SKM-1 (cell line): ENCODE results near the gene HOXA13.

Experiments
- DNase-seq: peaks from one replicate; lab custom pipeline; 2025; ENCODE audit not compliant: unreplicated experiment; lab: John Stamatoyannopoulos, UW

The HOXA13 gene

DNA sequence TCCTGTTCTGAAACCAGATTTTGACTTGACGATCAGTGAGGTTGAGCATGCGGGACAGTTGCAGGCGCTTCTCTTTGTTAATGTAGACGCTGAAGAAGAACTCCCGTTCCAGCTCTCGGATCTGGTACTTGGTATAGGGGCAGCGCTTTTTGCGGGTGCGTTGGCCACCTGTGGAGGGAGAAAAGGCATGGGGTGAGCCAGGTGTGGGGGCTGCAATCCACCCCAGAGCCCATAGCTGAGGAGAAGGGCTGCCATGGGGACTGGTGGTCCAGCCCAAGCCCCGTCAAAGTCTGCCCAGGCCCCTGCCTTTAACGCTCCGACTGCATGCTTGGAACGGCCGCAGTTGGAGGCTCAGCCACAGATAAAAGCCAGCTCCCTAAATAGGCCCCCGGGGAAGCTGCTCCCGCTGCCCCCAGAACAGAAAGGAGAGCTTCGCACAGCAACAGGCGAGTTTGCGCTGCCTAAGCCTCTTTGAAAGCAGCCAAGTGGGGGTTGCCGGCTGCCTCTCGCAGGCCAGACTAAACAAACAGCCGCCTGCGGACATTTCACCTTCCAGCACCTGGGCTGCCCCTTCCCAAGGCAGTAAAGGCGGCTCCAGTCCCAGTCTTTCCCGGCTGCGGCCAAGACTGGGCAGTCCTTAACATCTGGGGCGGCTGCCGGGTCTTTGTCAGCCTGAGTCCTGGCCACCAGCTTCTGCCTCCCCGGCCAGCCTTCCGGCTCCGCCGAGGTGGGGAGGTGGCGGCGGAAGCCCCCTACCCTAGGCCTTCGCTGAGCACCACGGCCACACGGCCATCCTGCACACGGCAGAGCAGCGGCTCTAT, 16.8 kb downstream of the HOXA13 start:
- no peak for DNase-seq

DNA sequence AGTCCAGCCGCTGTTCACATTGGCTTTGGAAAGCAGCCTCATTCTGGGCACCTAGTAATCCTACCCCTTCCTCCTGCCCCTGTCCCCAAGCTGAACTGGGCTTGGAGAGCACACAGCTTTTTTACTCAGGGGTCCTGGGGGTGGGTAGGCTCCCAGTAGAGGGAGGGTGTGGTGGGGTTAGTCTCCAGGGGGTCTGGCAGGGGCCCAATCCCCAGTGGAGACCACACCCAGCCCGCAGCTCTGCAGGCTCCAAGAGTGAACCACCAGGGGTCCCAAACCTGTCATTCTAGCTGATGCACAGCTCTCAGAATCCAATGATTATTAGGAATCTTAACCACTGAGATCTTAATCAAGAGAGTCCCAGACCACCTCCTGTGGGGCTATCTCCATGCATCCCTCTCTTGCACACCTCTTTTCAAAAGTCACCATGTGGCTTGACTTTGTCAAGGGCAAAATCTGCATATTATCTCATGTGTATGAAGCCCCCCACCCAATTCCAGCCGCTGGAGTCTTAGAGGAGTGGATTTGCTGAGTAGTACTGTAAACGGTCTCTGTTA, 17.5 kb downstream of the HOXA13 start:
- no peak for DNase-seq

DNA sequence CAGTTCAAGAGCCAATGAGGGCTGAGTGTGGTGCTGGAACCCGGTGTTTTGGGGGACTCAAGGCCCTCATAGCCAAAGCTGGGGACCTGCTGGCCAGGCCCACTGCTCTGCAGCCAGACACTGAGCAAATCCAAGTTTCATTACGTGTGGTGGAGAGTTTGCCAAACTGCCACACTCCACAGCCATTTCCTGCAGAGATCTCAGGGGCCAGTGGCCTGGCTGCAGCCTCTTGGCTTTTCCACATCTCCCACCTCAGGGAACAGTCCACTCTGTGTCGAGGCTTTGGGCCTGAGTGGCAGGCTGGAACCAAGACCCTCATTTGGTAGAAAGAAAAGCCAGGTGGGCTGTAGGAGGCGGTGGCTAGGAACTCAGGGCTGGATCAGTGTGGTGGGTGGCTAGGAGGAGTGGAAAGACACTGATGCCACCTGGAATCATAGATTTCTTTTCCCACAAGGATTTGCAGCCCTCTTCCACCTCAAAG, 18.1 kb downstream of the HOXA13 start:
- no peak for DNase-seq

DNA sequence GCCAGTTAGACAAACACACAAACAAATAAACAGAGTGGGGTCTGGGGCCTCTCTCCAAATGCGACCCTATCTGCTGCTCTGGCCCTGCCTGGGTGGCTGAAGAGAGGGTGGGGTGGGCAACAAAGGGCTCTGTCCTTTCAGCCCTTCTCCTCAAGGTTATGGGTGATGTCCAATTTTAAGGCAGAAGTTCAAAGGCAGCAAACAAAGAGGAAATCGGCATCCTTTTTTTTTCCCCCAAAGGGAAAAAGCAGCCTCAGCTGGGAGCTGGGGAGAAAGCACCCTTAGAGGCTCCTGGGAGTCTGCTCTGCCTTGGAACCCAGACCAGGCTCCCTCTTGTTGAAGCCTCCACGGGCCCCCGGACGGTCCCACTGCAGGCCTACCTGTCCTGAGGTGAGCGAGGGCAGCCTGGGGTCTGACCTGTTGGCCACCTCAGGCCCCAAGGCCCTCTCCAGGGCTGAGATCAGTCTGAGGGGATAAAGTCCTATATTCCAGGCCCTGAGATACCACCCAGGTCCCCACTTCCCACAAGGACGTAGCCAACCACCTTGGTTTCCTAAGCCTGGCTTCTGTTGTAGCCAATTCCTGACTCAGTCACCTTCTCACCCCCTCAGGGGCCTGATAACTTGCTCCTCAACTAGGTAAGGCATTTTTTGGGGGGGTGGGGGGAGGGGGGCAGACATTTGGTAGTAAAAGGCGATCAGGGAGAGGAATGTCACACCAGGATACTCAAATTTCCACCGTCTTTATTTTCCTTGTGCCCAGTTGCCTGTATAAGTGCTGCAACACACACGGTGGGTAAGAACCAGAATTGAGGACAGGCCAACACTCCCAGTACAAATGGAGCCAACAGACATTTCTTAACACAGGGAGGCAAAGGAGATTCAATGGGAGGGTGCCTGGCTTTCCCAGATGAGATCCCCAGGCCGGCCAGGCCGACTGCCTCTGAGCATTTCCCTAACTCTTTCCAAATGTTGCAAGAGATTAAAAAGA, 19.2 kb downstream of the HOXA13 start:
- no peak for DNase-seq

DNA sequence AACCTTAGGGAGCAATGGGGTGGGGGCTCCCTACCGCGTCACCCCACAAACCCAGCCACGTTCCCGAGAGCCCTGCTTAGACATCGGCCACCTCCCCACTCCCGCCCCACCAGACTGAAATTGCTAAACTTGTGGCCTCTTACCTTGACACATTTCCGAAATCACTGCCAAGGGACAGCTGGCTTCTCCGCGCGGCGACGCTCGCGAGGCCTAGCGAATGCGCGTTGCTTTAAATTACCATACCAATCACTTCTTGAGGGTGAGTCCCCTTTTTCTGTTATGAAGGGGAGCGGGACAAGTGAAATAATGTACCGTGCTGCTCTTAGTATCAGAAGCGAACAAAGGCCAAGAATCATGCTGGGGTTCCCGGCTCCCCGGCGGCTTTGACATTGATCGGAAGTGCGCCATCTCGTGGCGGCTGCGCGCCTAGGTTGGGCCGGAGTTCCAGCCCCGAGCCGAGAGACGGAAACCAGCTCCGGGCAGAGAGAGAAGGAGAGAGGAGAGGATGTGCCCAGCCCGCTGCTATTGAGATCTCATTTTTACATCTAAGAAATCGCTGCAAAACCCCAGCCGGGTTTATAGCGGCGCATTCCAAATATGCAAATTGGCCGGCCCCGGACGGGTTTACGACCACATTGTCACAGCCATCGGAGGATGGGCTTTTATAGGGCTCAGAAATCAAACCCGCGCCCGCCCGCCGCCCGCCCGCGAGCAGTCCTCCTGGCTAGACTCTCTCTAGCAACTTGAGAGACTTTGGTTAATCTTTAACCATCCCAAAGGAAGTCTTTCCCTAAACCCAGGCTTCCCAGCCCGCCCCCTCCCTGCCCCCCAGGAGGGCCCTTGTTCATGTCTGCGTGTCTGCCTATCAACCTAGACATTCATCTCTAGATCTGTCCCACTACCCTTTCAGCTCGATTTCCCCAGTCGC, 20.1 kb downstream of the HOXA13 start:
- DNase-seq, result no peak

DNA sequence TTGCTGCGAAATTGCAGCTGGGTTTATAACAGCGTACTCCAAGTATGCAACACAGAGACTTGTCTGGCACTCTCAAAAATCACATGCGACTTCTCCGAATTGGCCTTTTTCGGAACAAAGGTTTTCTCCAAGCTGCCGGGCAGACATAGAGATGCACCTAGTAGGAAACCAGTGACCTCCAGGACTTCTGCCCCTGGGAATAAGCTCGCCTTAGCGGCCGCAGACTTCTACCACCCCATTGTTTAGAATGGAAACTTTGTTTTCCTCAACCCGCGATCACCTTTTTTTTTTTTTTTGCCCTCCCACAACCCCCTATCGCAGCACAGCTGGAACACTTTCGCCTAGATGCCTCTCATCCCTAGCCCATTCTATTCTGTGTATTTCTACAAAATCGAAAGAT, 20.9 kb downstream of the HOXA13 start:
- DNase-seq, result no peak

DNA sequence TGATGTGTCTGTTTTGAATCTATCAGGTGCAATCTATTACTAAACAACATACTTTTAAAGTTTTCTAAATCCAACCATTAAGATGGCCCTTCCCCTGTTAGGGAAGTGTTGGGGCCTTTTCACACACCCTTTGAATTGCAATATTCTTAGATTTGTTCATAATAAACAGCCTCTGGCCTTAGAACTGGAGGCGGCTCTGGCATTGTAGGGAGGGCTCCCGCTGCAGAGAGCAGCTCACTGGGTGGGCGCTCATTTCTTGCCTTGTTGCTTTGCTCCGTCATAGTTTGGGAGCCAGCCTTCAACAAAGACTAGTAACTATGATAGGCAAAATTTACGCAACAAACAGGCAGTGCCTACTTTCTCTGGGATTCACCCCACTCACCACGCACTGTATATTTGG, 21.5 kb downstream of the HOXA13 start:
- DNase-seq, result no peak

DNA sequence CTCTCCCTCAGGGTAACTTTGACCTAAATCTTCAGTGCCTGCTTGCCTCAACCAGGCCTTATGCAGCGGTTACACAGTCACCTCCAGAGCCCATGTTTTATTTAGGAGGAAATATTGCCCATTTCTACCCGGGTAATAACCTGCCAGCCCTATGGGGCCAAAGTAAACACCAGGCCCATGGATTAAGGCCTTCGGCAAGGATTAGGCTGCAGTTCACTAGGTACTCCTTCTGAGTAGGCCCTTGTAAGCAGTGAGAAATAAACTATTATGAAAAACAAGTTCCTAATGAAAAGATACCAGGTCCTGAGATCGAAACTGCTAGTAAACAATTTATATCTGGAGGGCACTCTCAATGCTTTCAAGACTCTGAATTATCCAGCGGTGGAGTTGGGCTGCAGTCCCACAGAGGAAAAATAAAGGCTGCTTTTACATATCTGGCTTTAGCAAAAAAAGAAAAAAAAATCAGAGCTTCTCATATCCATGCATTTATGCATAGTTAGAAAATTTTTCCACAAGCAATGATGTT, 22.0 kb downstream of the HOXA13 start:
- no peak for DNase-seq

DNA sequence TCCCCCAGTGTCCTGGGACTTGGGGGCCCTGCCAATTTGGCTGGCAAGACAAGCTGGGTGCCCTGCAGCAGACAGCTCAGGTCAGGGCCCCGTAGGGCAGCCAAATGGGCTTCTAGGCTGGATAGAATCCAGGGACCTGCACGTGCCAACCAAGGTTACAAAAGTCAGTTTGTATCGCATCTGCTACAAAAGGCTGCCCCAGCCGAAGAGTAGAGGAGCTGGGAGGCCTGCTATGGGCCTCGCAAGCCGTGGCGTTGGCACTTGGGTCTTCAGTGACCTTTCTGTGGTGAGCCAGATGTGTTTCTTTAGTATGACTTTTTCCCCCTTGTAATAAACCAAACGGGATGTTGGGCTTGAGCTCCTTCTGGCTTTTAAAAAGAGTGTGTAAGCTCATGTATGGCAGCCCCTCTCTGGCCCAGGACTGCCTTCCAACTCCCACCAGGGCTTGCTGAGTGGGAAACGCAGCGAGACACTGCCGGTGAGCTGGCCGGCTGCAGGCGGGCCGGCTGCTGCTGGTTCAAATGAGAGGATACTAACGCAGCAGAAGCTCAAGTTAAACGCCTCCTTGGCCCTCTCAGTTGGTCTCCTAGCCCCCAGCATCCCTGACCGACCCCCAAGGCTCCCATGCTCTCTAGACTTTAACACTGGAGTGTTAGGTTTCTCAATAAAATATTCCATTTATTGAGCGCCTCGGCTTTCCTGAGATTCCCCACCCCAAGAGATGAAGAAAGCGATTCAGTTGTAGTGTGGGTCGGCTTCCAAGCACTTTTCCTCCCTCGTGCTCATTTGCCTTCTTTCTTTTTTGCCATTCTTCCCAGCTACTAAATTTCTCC, 22.7 kb downstream of the HOXA13 start:
- no peak for DNase-seq

DNA sequence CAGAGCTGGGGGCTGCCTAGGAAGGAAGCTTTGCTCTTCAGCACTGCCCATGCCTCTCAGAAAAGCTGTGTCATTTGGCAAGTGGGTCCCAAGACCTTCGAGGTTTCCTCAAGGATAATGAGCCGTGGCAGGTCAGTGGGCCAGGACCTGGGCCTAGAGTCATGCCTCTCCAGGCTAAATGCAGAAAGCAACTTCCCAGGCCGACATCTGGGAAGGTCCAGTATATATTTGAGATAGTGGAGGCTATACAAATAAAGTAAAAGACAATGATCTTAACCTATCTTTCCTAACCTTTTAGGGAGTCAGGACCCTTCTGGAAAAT, 23.4 kb downstream of the HOXA13 start:
- DNase-seq, result no peak

DNA sequence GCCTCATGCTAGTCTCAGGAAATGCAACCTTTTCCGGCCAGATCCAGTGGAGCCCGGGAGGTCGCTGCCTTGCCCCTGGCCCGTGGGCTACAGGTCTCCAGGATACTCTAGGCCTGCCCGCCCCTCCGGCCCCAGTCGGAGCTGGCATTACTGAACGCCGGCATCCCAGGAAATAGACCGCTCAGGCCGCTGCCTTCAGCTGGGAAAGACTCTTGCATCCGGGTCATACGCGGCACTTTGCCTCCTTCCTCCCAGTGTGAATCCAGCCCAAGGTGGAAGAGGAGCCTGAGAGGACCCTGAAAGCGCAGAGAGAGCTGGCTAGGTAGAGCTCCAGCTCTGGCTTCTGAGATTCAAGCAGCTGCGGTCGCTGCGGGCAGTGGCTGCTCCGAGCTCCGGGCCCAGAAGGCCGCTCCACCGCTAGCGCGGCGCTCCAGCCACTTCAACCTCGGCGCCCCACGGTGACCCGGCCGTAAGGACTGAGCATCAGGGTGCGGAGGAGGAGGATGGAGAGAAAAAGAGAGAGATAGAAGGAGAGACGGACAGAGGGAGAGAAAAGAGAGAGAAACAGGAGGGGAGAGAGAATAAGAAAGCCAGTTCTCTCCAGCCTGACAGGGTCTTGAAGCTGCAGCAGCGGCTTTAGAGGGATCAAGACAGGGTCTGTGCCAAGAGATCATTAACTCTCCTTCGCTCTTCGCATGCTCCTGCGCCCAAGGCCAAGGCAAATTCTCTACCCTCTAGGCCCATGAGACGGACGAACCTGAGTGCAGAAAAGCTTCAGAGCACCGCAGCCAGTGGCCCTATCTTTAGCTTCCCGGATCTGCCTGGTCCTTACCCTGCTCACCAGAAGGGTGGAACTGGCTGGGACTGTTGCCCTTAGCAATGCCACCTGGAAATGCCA, 24.0 kb downstream of the HOXA13 start:
- DNase-seq, result no peak

DNA sequence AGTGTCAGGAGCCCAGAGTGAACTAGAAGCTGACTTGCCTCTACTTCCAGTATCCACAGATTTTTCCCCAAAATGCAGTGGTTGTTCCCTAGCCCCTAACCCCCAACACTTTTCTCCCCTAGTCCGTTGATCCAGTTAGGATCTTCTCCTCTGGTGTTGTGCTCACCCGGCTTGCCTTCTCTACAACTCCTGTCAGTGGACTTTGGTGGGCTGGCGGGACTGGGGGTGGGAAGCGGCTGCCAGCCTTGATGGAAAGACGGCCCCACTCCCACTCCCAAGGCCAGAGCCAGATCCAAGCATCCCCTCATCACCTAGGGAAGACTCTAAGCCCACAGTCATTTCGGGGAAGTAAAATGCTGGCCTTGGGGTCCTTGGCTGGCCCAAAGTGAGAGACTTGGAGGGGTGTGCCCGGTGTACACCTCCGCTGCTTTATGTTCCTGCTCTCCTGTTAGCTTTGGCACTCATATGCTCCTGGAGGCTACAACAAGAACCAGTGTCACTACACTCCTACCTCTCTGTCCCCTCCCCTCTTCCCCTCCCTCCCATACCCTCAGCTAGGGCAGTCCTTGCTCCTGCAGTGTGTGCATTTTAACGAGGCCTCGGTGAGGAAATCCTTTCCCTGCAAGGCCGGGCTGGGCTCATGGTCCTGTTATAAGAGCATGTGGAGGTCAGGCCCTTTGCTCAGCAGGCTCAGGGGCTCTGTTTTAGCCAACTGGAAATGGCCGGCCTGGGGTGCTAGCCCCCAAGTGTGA, 24.8 kb downstream of the HOXA13 start:
- DNase-seq, result no peak

DNA sequence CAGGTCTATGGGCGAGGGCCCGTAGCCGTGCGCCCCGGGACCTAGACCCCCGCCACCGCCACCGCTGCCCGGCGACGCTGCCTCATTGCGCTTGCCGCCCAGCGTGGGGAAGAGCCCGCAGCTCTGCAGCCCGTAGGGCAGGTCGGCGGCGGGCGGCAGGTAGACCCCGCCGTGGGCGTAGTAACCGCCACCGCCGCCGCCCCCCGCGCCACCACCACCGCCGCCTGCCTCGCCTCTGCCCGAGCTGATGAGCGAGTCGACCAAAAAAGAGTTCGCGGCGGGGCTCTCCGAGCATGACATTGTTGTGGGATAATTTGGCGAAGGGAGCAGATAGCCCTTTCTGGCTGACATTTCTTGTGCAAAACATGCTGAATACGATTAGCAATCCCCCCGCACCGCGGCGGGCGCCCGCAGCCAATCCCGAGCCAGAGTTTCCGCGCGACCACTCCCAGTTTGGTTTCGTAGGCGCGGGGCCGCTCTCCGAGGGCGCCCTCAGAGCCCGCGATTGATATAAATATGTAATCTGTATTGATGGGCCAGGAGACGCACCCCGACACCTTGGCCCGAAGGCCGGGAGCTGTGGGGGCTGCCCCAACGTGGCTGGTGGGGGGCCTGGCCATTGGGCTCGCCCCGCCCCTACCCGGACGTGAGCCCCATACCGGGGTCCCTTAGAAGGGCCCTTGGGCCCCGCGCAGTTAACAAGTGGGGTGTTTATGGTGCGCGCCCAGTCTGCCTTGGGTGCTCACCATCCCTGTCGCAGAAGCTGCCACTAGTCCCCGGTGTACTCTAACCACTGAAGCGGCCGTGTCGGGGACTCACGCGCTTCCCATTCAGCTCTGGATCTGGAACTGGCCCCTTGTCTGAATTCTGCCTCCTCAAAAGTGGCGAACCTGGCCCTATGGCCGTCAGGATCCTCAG, 25.7 kb downstream of the HOXA13 start, which contains the start of gene HOXA10:
HOXA10 (minus strand) TSS at position 365 of the 918 bp plus-strand sequence; CDS start at position 351, 14 bp downstream.
- no peak for DNase-seq

DNA sequence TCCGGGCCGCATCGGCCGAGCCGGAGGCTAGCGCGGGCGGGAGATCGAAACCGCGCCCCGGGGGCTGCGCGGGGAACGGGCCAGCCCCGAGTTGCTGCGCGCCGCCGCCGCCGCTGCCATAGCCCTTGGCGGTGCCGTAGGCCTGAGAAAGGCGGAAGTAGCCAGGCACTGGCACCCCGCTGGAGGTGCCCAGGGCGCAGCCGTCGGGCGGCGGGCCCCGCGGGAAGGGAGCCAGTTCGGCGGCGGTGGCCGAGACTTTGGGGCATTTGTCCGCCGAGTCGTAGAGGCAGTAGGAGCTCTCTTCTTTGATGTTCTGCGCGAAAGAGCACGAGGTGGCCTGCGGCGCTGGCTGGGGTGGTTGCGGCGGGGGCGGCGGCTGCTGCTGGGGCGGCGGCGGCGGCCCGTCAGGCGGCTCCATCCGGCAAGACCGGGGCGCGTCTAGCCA, 26.4 kb downstream of the HOXA13 start:
- no peak for DNase-seq

DNA sequence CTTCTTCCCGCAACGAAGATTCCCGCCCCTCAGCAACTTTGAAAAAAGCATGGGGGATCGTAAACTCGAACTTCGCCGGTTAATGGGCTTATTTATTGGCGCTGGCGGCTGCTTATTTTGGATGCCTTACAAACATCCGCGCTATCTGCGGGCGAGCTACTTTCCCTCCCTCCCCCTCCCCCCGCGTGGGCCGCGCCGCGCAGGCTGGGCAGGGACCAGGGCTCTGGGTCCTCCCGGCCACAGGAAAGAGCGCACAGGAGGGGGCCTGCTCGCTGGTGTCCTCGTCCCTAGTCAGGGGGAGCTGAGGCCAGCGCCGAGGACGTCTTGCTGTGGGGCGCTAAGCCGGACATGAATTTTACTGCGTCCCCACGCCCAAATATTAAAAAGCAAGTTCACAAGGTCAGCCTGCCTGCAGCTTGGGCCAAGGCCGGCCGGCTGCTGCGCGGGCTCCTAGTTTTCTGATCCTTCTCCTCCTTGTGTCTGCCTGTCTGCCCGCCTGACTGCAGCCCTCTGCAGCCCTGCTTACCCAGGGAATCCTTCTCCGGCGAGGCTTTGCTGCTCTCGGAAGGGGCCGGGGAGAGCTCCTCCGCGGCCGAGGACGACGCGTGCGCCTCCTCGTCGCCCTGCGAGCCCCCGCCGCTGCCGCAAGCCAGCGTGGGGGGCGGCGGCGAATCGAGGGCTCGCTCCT, 26.9 kb downstream of the HOXA13 start:
- no peak for DNase-seq

DNA sequence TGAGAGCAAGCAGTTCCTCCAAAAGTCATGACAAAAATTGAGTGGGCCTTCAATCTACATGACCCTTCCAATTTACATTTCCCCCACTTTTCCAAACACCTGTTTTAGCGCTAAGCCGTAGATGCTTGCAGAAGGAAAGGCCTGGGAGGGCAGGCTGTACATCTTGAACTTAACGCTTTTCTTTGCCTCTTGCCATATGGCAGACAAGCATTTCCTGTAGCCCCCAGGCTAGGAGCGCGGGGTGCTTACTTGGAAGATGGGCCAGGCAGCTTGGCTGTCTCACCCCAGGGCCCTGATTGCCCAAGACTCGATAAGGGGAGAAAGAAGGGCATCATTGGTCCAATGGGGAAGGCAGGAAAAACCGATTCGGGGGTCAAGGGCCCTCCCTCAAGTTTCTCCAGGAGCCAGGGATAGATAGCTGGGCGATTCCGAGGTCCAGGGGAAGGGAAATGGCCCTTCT, 27.5 kb downstream of the HOXA13 start:
- DNase-seq, result no peak
